ENCODE measurements around the gene ZC3H18. TPM values are rescaled to one million over a fixed set of nuclear protein-coding genes. Genes with fewer than 3 reads are reported as not detected.

The ZC3H18 gene
- total RNA-seq, 1 donor from 2014 or later: 18.4 TPM

- Histone ChIP-seq H3K4me1 (peaks cover 4% of the 10 kb centered on the region), H3K4me3 (no peak overlapping the region), H3K27ac (no peak overlapping the region), H3K27me3 (no peaks in the 10 kb centered on the region), H3K36me3 (peaks cover 0 to 11% of the 10 kb centered on the region in 2 donors), H3K9me3 (no peaks in the 10 kb centered on the region)
- TF ChIP-seq, protein P1, sequence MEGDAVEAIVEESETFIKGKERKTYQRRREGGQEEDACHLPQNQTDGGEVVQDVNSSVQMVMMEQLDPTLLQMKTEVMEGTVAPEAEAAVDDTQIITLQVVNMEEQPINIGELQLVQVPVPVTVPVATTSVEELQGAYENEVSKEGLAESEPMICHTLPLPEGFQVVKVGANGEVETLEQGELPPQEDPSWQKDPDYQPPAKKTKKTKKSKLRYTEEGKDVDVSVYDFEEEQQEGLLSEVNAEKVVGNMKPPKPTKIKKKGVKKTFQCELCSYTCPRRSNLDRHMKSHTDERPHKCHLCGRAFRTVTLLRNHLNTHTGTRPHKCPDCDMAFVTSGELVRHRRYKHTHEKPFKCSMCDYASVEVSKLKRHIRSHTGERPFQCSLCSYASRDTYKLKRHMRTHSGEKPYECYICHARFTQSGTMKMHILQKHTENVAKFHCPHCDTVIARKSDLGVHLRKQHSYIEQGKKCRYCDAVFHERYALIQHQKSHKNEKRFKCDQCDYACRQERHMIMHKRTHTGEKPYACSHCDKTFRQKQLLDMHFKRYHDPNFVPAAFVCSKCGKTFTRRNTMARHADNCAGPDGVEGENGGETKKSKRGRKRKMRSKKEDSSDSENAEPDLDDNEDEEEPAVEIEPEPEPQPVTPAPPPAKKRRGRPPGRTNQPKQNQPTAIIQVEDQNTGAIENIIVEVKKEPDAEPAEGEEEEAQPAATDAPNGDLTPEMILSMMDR (IDR thresholded peaks at IDR 0.05): no peak
- no peak for TF ChIP-seq POLR2AphosphoS5 (IDR thresholded peaks at IDR 0.05; ENCODE audit: insufficient read depth in 1 of 2, low read depth in 1 of 2)
- no peak for TF ChIP-seq POLR2A (IDR thresholded peaks at IDR 0.05)
- no peak for DNase-seq (ENCODE audit: extremely low spot score in 2 of 2)
- intact Hi-C loops (cut with DNase I): no loop called here
Observed at GRCh38 chr16:88614818-88615580, 44.8 kb downstream of the ZC3H18 start.

GRCh38 chr16:88616320-88616719, 46.1 kb downstream of the ZC3H18 start:
- Histone ChIP-seq H3K27ac (no peak overlapping the region), H3K4me3 (no peak overlapping the region), H3K27me3 (no peaks in the 10 kb centered on the region), H3K36me3 (peaks cover 0 to 3% of the 10 kb centered on the region in 2 donors), H3K9me3 (no peaks in the 10 kb centered on the region), H3K4me1 (peaks cover 4% of the 10 kb centered on the region)
- no peak for TF ChIP-seq POLR2AphosphoS5 (IDR thresholded peaks at IDR 0.05; ENCODE audit: insufficient read depth in 1 of 2, low read depth in 1 of 2)
- TF ChIP-seq POLR2A (IDR thresholded peaks at IDR 0.05): no peak
- TF ChIP-seq, protein P1 (IDR thresholded peaks at IDR 0.05): no peak
- intact Hi-C loops (cut with DNase I): no loop called here
- DNase-seq (ENCODE audit: extremely low spot score in 2 of 2): no peak

DNA sequence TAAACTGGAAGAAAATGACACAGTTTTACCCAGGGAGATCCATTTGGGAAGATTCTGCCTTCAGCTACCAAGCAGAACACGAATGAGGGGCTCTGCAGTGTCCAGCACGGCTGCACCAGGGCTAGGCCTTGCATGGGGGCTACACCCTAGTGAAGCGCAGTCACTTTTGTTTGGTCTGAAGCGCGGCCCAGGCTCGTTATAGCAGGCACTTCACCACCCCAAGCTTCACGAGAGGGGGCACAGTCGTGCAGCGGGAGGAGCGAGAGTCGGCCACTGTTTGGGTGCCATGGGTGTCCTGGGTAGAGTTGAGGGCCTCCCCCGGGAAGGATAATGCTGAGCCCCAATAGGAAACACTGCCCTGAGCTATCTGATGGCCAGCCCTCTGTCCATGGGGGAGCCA, 46.5 kb downstream of the ZC3H18 start:
- TF ChIP-seq, protein P1 (IDR thresholded peaks at IDR 0.05): no peak
- TF ChIP-seq POLR2A (IDR thresholded peaks at IDR 0.05) (no peak), POLR2AphosphoS5 (IDR thresholded peaks at IDR 0.05; ENCODE audit: insufficient read depth in 1 of 2, low read depth in 1 of 2) (no peak)
- Histone ChIP-seq H3K27ac (no peak overlapping the region), H3K9me3 (no peaks in the 10 kb centered on the region), H3K36me3 (no peaks in the 10 kb centered on the region), H3K27me3 (no peaks in the 10 kb centered on the region), H3K4me3 (no peak overlapping the region), H3K4me1 (peaks cover 4% of the 10 kb centered on the region)
- DNase-seq (ENCODE audit: extremely low spot score in 2 of 2): no peak
- intact Hi-C loops (cut with DNase I): no loop called here

DNA sequence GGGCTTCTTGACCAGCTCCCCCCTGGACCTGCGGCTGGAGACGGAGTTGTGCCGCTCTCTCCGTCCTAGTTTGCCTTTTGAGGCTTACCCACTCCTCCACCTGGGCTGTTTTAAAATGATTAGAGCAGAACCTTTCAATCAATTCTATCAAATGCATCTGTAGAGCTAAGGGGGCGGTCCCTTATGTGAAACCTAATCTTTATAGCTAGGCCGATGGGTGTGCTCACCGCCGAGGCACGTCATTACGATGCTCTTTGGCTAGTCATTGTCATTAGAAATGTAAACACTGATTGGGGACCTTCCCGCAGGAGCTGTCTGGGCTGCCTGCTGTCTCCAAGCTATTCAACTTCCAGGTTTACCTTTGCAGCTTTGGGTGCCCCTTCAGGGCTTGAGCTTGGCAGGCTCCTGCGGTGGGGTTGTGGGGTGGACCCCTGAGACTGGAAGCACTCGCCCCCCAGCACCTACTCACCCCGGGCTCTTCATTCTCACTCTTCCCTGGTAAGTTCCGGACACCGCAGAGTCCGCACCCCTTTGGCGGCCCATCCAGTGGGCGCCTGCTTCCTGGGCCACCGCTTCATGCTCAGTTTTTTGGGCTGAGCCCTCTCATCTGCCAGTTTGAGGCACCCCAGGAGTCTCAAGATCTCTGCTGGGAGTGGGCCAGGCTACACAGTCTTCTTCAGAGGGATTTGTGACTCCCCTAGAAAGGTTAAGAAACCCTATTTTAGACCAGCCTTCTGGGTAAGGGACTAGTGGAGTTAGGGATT, 47.2 kb downstream of the ZC3H18 start:
- H3K4me1 ChIP-seq: peaks cover 4% of the 10 kb centered on the region
- TF ChIP-seq POLR2A (IDR thresholded peaks at IDR 0.05) (no peak), POLR2AphosphoS5 (IDR thresholded peaks at IDR 0.05; ENCODE audit: insufficient read depth in 1 of 2, low read depth in 1 of 2) (no peak)
- TF ChIP-seq, protein P1 (IDR thresholded peaks at IDR 0.05): no peak

More for the DNA sequence above, 47.2 kb downstream of the ZC3H18 start:
- H3K4me3 ChIP-seq: no peak overlapping the region
- no peaks in the 10 kb centered on the region for H3K27me3 ChIP-seq
- H3K36me3 ChIP-seq: peaks cover 0 to 6% of the 10 kb centered on the region in 2 donors
- no peaks in the 10 kb centered on the region for H3K9me3 ChIP-seq
- intact Hi-C loops (cut with DNase I): no loop called here
- DNase-seq (ENCODE audit: extremely low spot score in 2 of 2): no peak
- no peak overlapping the region for H3K27ac ChIP-seq
